SK-N-SH (cell line): ENCODE measurements around the gene PLIN5. TPM values are rescaled to one million over a fixed set of nuclear protein-coding genes. Genes with fewer than 3 reads are reported as not detected.

Experiments
- CTCF ChIA-PET: fragments of 300-600, 350-600 bp; formaldehyde crosslinking; extraction: SDS; loops from one replicate; lab custom pipeline; 2021; lab: Yijun Ruan, JAX
- POLR2A ChIA-PET: fragments of 350-600 bp; sonication (Branson Sonifier 250); formaldehyde crosslinking; extraction: SDS; loops from one replicate; lab custom pipeline; 2020; ENCODE audit warnings: antibody characterized with exemption, inconsistent platforms; lab: Yijun Ruan, JAX
- DNase-seq: peaks from one replicate; pipeline ENCODE4 v3.0.0; 2012
- H2AFZ ChIP-seq: fragments of 200-600 bp; sonication (generic); 2 replicates; pipeline ENCODE4 v1.8.1; 2016; ENCODE audit warnings: antibody characterized with exemption, mild to moderate bottlenecking, low read depth
- H3F3A ChIP-seq: fragments of 200-600 bp; sonication (generic); replicated peaks from 2 replicates; pipeline ENCODE3; 2016; ENCODE audit warnings: antibody characterized with exemption, mild to moderate bottlenecking; ENCODE audit not compliant: insufficient read depth
- H3K27ac ChIP-seq, 2 experiments: fragments of 200-500 bp in 1 of 2; fragments of 200-600 bp in 1 of 2; sonication (Bioruptor generic) in 1 of 2; sonication (generic), shearing (Covaris generic) in 1 of 2; 2 replicates each; pipeline versions ENCODE4 v1.5.1 to v1.6.1; 2014 to 2016; ENCODE audit warnings: low read depth in 2 of 2, inconsistent platforms in 1 of 2, low read length in 1 of 2, mild to moderate bottlenecking in 1 of 2, mixed read lengths in 1 of 2
- H3K27me3 ChIP-seq: fragments of 200-600 bp; sonication (generic), shearing (Covaris generic); 2 replicates; pipeline ENCODE4 v1.6.1; 2016; ENCODE audit warnings: mixed run types; ENCODE audit not compliant: insufficient read depth
- H3K36me3 ChIP-seq, 2 experiments: fragments of 200-500 bp in 1 of 2; fragments of 200-600 bp in 1 of 2; sonication (Bioruptor generic) in 1 of 2; sonication (generic) in 1 of 2; replicated peaks in 1 of 2; 2 replicates each; pipeline versions ENCODE3 to v1.5.1; 2014 to 2016; ENCODE audit warnings: low read length in 1 of 2, mild to moderate bottlenecking in 1 of 2; ENCODE audit not compliant: insufficient read depth in 2 of 2, control insufficient read depth in 1 of 2
- H3K4me1 ChIP-seq, 2 experiments: fragments of 200-500 bp in 1 of 2; fragments of 200-600 bp in 1 of 2; sonication (Bioruptor generic) in 1 of 2; sonication (generic), shearing (Covaris generic) in 1 of 2; 2 replicates each; pipeline versions ENCODE4 v1.5.1 to v1.6.1; 2014 to 2016; ENCODE audit warnings: low read depth in 1 of 2, low read length in 1 of 2, mixed run types in 1 of 2; ENCODE audit not compliant: insufficient read depth in 2 of 2, control insufficient read depth in 1 of 2
- H3K4me2 ChIP-seq: fragments of 200-600 bp; sonication (generic), shearing (Covaris generic); 2 replicates; pipeline ENCODE4 v1.6.1; 2017; ENCODE audit warnings: mixed run types
- H3K4me3 ChIP-seq, 2 experiments: fragments of 200-500 bp in 1 of 2; fragments of 200-600 bp in 1 of 2; sonication (Bioruptor generic) in 1 of 2; sonication (generic), shearing (Covaris generic) in 1 of 2; 2 replicates each; pipeline versions ENCODE4 v1.5.1 to v1.8.1; 2014 to 2016; ENCODE audit warnings: low read depth in 2 of 2, inconsistent platforms in 1 of 2, low read length in 1 of 2, mild to moderate bottlenecking in 1 of 2, mixed read lengths in 1 of 2, moderate library complexity in 1 of 2
- H3K79me2 ChIP-seq: fragments of 200-600 bp; sonication (generic); 2 replicates; pipeline ENCODE4 v1.8.1; 2017; ENCODE audit warnings: mild to moderate bottlenecking; ENCODE audit not compliant: insufficient read depth
- H3K9ac ChIP-seq: fragments of 200-600 bp; sonication (generic); 2 replicates; pipeline ENCODE4 v1.6.1; 2017; ENCODE audit warnings: mixed run types
- H3K9me2 ChIP-seq: fragments of 200-600 bp; sonication (generic); 2 replicates; pipeline ENCODE4 v1.6.1; 2017; ENCODE audit warnings: mixed run types
- H3K9me3 ChIP-seq: fragments of 200-600 bp; sonication (generic); 2 replicates; pipeline ENCODE4 v1.6.1; 2017; ENCODE audit warnings: mixed run types, mild to moderate bottlenecking, moderate library complexity
- H4K20me1 ChIP-seq: fragments of 200-600 bp; sonication (generic); 2 replicates; pipeline ENCODE4 v1.6.1; 2017; ENCODE audit warnings: mild to moderate bottlenecking, mixed run types; ENCODE audit not compliant: insufficient read depth
- CHD2 ChIP-seq: fragments of 150-350 bp; IDR thresholded peaks from 2 replicates; pipeline ENCODE4 v1.6.1; 2018; ENCODE audit warnings: low read length; ENCODE audit not compliant: partially characterized antibody
- ELF1 ChIP-seq: IDR thresholded peaks from 2 replicates; pipeline ENCODE4 v1.4.0; 2012
- EP300 ChIP-seq, 2 experiments: IDR thresholded peaks; 2 replicates each; pipeline versions ENCODE4 v1.4.0 to v1.6.1; 2012; ENCODE audit warnings: borderline replicate concordance in 1 of 2, low read depth in 1 of 2, low read length in 1 of 2
- FOXJ3 ChIP-seq: sonication (generic); formaldehyde crosslinking; IDR thresholded peaks from 2 replicates; pipeline ENCODE4 v1.5.1; 2020; ENCODE audit warnings: mild to moderate bottlenecking, missing genetic modification reagents
- FOXM1 ChIP-seq: IDR thresholded peaks from 2 replicates; pipeline ENCODE4 v1.4.0; 2012; ENCODE audit warnings: low read depth, mild to moderate bottlenecking
- GABPA ChIP-seq: IDR thresholded peaks from 2 replicates; pipeline ENCODE4 v1.4.0; 2012; ENCODE audit warnings: low read depth, mild to moderate bottlenecking
- JUND ChIP-seq: IDR thresholded peaks from 2 replicates; pipeline ENCODE4 v1.4.0; 2012
- MXI1 ChIP-seq: IDR thresholded peaks from 2 replicates; pipeline ENCODE4 v1.6.1; 2012; ENCODE audit warnings: mild to moderate bottlenecking, low read depth, low read length, improper control_type of control experiment
- NRF1 ChIP-seq: IDR thresholded peaks from 2 replicates; pipeline ENCODE4 v1.6.1; 2012; ENCODE audit warnings: low read depth, mild to moderate bottlenecking, low read length
- POLR2AphosphoS5 ChIP-seq: IDR thresholded peaks from 2 replicates; pipeline ENCODE4 v1.6.1; 2012; ENCODE audit warnings: low read depth, low read length
- RAD21 ChIP-seq: IDR thresholded peaks from 2 replicates; pipeline ENCODE4 v1.6.1; 2012; ENCODE audit warnings: mild to moderate bottlenecking, low read length
- RCOR1 ChIP-seq: fragments of 150-350 bp; IDR thresholded peaks from 2 replicates; pipeline ENCODE4 v1.6.1; 2017; ENCODE audit warnings: antibody characterized with exemption, low read length
- RXRA ChIP-seq: IDR thresholded peaks from 2 replicates; pipeline ENCODE4 v1.4.0; 2012; ENCODE audit warnings: low read depth, mild to moderate bottlenecking, borderline replicate concordance
- SIN3A ChIP-seq: IDR thresholded peaks from 2 replicates; pipeline ENCODE4 v1.6.1; 2012; ENCODE audit warnings: low read depth, mild to moderate bottlenecking, low read length, moderate library complexity, borderline replicate concordance
- SMC3 ChIP-seq: IDR thresholded peaks from 2 replicates; pipeline ENCODE4 v1.6.1; 2012; ENCODE audit warnings: low read depth, low read length, improper control_type of control experiment
- TAF1 ChIP-seq: IDR thresholded peaks from 2 replicates; pipeline ENCODE4 v1.6.1; 2012; ENCODE audit warnings: low read depth, mild to moderate bottlenecking, low read length, moderate library complexity, borderline replicate concordance
- TCF12 ChIP-seq: IDR thresholded peaks from 2 replicates; pipeline ENCODE4 v1.4.0; 2012
- TEAD4 ChIP-seq: IDR thresholded peaks from 2 replicates; pipeline ENCODE4 v1.4.0; 2012; ENCODE audit warnings: mild to moderate bottlenecking, borderline replicate concordance; ENCODE audit not compliant: insufficient read depth
- YY1 ChIP-seq: IDR thresholded peaks from 2 replicates; pipeline ENCODE4 v1.4.0; 2012; ENCODE audit warnings: low read depth, mild to moderate bottlenecking
- WGBS: methylation state at CpG from one replicate; pipeline ENCODE4 v1.1.6; 2017; ENCODE audit warnings: low lambda C conversion rate; 5-methylcytosine and 5-hydroxymethylcytosine counted together
- polyA plus RNA-seq, 3 experiments: library from polyadenylated mRNA; depleted of rRNA; stranded (reverse); fragments of >200 nt; gene quantifications; 2 replicates each; pipeline ENCODE4 v1.2.3, GENCODE V29; 2012
- TF ChIP-seq, protein P1 (sequence below): fragments of 150-350 bp; IDR thresholded peaks from 2 replicates; pipeline ENCODE4 v1.6.1; 2017; ENCODE audit warnings: antibody characterized with exemption, low read length, low read depth, borderline replicate concordance
- TF ChIP-seq, protein P2 (sequence below): fragments of 150-350 bp; IDR thresholded peaks from 2 replicates; pipeline ENCODE4 v1.6.1; 2016; ENCODE audit warnings: mild to moderate bottlenecking, low read depth, low read length
- TF ChIP-seq, protein P3 (sequence below): IDR thresholded peaks from 2 replicates; pipeline ENCODE4 v1.4.0; 2012; ENCODE audit warnings: low read depth

PLIN5 gene
- polyA plus RNA-seq, 1 of the 3 experiments (the other 2 are of a cell fraction), result 0.59 TPM

DNA sequence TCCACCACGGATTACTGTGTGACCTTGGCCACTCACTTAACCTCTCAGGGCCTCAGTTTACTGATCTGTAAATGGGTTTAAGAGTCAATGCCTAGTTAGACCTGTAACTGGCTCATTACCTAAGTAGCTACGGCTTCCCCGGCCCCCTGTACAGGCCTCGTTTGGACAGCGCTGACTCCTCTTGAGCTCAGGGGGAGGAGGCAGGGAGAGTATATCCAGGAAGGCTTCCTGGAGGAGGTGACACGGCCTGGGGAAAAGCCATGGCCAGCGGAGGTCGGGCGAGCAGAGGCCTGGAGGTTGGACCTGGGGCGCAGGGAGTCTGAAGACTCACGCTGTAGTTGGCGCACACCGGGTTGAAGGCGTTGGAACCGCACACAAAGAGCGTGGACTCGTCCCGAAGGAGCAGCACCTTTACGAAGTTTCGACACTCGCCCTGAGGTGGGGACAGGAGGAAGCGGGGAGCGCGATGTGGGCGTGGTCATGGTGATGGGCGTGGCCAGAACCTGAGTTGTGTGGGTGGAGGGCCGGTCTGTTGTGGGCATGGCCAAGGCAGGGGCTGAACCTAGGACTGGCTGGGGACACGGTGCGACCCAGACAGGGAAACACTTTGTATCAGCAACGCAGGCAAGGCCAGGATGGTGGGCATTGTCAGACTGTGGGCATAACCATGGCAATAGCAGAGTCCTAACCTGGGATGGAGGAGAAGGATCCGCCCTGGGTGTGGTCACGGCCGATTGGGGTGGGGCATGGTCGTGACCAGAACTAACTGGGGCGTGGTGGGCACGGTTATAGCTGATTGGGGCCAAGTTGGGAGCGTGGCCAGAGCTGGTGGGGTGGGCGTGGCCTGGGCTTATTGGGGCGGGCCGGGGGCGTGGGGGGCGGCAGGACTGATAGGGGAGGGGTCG lies 20.9 kb upstream of the PLIN5 start:
- peak; percentile 77 for DNase-seq
- Histone ChIP-seq H3K4me1 (peaks cover 0 to 8% of the 10 kb centered on the region in 2 experiments; a peak in 1 of 4 replicates), H3K36me3 (no peaks in the 10 kb centered on the region), H4K20me1 (no peaks in the 10 kb centered on the region), H3K4me3 (peak overlapping the region in 1 of 2 experiments; percentile 1; a peak in 1 of 4 replicates), H3K9me2 (no peaks in the 10 kb centered on the region), H3K27ac (no peak overlapping the region), H3K79me2 (no peaks in the 10 kb centered on the region), H3F3A (peaks cover 14% of the 10 kb centered on the region), H2AFZ (no peak overlapping the region), H3K9me3 (no peaks in the 10 kb centered on the region), H3K9ac (no peak overlapping the region), H3K4me2 (no peak overlapping the region), H3K27me3 (no peaks in the 10 kb centered on the region; the same call in 1 of the 2 replicates)
- 28% methylated on average over 28 of the region's 43 CpGs for WGBS
- ChIA-PET POLR2A (no interaction called here), CTCF (interaction anchor here (0.6 to 3.9 kb wide), 13 partner anchors 8 to 87 kb away, joined by 3 to 25 read pairs (median 4); partner anchors contain the start of gene PLIN5)
- no peak for TF ChIP-seq EP300 (IDR thresholded peaks at IDR 0.05; ENCODE audit: borderline replicate concordance in 1 of 2, low read depth in 1 of 2, low read length in 1 of 2)
- no peak for TF ChIP-seq CHD2
- no peak for TF ChIP-seq POLR2AphosphoS5
- no peak for TF ChIP-seq GABPA
- TF ChIP-seq RCOR1, result no peak
- TF ChIP-seq SMC3, result no peak
- no peak for TF ChIP-seq YY1
- TF ChIP-seq, protein P1, sequence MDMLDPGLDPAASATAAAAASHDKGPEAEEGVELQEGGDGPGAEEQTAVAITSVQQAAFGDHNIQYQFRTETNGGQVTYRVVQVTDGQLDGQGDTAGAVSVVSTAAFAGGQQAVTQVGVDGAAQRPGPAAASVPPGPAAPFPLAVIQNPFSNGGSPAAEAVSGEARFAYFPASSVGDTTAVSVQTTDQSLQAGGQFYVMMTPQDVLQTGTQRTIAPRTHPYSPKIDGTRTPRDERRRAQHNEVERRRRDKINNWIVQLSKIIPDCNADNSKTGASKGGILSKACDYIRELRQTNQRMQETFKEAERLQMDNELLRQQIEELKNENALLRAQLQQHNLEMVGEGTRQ, result no peak
- TF ChIP-seq, protein P2, sequence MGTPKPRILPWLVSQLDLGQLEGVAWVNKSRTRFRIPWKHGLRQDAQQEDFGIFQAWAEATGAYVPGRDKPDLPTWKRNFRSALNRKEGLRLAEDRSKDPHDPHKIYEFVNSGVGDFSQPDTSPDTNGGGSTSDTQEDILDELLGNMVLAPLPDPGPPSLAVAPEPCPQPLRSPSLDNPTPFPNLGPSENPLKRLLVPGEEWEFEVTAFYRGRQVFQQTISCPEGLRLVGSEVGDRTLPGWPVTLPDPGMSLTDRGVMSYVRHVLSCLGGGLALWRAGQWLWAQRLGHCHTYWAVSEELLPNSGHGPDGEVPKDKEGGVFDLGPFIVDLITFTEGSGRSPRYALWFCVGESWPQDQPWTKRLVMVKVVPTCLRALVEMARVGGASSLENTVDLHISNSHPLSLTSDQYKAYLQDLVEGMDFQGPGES, result no peak
- no peak for TF ChIP-seq NRF1

DNA sequence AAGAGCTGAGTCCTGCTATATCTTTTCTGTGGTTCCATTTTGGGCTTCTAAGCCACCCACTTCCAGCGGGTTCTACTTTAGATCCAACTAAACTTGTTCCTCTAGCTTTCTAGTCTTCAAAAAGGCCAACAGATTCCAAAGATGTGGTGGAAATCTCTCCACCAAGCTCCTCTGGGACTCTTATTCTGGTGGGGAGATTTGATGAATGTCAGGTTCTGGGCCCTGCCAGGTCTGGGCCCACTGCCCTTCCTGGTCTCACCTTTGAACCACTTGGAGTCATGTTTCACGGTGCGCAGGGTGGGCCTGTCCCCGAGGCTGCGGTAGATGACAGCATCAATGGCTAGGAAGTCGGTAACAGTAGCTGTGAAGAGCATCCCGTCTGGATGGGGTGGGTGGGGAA lies 19.7 kb upstream of the PLIN5 start:
- Histone ChIP-seq H4K20me1 (no peaks in the 10 kb centered on the region), H2AFZ (no peak overlapping the region), H3K4me2 (no peak overlapping the region), H3K27me3 (no peaks in the 10 kb centered on the region; the same call in 1 of the 2 replicates), H3K27ac (no peak overlapping the region), H3K4me1 (peaks cover 0 to 8% of the 10 kb centered on the region in 2 experiments; a peak in 1 of 4 replicates), H3K4me3 (no peak overlapping the region), H3F3A (peaks cover 14% of the 10 kb centered on the region), H3K9me2 (no peaks in the 10 kb centered on the region), H3K79me2 (no peaks in the 10 kb centered on the region), H3K9me3 (no peaks in the 10 kb centered on the region), H3K36me3 (no peaks in the 10 kb centered on the region), H3K9ac (no peak overlapping the region)
- TF ChIP-seq TEAD4 (no peak), SIN3A (no peak), TAF1 (no peak), TCF12 (no peak), JUND (no peak), RCOR1 (no peak), ELF1 (no peak), FOXJ3 (no peak), FOXM1 (no peak), MXI1 (no peak), NRF1 (no peak), RAD21 (no peak), RXRA (no peak)
- TF ChIP-seq, protein P3, sequence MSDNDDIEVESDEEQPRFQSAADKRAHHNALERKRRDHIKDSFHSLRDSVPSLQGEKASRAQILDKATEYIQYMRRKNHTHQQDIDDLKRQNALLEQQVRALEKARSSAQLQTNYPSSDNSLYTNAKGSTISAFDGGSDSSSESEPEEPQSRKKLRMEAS, result no peak
- 65% methylated on average over 7 of the region's 7 CpGs for WGBS
- POLR2A ChIA-PET, result no interaction called here
- CTCF ChIA-PET, result interaction anchor here (1.3 to 3.9 kb wide), 5 partner anchors 12 to 82 kb away, joined by 3 to 25 read pairs (median 4); partner anchors contain the start of gene PLIN5
- no peak for DNase-seq
